ENCODE results near the gene ANAPC5. TPM values are rescaled to one million over a fixed set of nuclear protein-coding genes. Genes with fewer than 3 reads are reported as not detected.
"Not testable (repeated sequence)": the region's sequence is repeated elsewhere in the genome, so short reads cannot be mapped to it uniquely, and the experiment has no call there.

ANAPC5 gene
- total RNA-seq, 2 donors from 2014 or later = 86.5 to 87.7 TPM

DNA sequence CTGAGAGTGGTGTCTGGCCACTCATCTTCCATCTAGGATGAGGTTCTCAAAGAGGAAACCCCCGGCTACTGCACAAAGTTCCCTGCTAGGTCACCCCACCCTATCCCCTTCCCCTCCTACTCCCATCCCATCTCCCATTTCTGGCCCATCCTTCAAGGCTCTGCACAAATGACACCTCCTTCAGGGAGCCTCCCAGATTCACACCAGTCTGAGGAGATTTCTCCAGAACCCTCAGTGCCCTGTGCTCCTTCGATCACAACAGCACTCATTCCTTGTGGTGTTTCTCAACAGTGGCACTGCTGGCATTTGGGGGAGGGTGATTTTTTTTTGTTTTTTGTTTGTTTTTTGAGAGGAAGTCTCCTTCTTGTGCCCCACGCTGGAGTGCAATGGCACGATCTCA, 58.6 kb downstream of the ANAPC5 start:
- intact Hi-C loops (cut with DNase I, micrococcal nuclease) = no loop called here
- no peak for DNase-seq
- ATAC-seq = no peak

- no peak for DNase-seq
- intact Hi-C loops (cut with DNase I, micrococcal nuclease) = no loop called here
- no peak for ATAC-seq
These were observed 61.8 kb downstream of the ANAPC5 start for GRCh38 chr12:121290410-121290809.

- DNase-seq (no peak), ATAC-seq (no peak)
- intact Hi-C loops (cut with DNase I, micrococcal nuclease) = no loop called here
These were observed 62.2 kb downstream of the ANAPC5 start for GRCh38 chr12:121289962-121290361.

- ATAC-seq = no peak
- no peak for DNase-seq
- intact Hi-C loops (cut with DNase I, micrococcal nuclease) = no loop called here
These were observed 63.2 kb downstream of the ANAPC5 start for GRCh38 chr12:121288986-121289385.

DNA sequence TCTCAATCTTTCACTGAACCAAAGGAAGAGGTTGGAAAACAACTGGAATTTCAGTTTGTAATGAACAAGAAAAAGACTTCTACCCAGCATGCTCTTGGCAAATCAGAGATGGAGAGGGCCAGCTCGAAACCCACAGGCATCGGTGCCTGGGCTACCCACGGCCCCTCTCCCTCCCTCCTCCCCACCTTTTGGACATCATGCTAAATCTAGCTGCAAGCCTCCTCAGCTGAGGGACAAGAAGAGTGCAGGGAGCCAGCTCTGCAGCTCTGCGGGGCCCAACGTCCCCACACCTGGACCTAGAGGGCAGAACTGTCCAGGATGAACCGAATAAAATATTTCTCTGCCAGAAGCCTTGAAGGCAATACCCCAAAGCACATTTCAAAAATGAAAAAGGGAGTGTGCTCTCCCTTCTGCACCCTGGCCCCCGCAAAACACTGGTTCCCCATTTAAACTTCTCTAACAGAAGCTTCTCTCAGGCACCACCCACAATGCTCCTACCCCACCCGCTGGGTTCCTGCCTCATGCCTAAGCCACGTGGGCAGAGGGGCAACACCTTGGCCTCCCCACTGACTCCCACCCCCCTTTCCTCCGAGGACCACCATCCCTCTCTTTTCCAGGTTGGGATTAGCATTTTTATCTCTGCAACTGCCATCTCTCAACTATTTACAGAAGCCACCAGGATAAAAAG, 63.9 kb downstream of the ANAPC5 start:
- ATAC-seq (no peak), DNase-seq (no peak)
- intact Hi-C loops (cut with DNase I, micrococcal nuclease) = no loop called here

DNA sequence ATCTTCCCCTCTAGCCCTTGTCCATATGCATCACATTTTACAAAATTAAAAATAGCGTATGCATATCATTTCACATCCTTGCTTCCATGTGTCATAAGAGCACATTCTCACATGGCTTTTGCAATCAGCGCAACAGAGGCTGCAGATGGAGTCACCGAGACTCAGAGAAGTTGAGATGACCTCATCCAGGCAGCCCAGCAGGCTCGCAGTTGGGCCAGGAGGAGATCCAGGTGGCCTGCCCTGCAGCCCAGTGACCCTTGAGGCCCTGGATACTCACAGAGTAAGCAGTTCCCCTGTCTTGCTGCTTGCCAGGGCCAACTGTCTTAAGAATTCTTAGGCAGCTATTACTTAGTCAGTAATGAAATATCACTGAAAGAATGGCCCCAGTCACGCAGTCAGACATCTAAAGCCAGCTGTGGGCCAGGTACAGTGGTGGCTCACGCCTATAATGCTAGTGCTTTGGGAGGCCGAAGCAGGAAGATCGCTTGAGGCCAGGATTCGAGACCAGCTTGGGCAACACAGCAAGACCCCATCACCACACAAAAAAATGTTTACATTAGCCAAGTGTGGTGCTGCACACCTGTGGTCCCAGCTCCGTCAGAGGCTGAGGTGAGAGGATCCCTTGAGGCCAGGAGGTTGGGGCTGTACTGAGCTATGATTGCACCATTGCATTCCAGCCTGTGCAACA, 64.8 kb downstream of the ANAPC5 start:
- intact Hi-C loops (cut with DNase I, micrococcal nuclease) = no loop called here
- no peak for DNase-seq

DNA sequence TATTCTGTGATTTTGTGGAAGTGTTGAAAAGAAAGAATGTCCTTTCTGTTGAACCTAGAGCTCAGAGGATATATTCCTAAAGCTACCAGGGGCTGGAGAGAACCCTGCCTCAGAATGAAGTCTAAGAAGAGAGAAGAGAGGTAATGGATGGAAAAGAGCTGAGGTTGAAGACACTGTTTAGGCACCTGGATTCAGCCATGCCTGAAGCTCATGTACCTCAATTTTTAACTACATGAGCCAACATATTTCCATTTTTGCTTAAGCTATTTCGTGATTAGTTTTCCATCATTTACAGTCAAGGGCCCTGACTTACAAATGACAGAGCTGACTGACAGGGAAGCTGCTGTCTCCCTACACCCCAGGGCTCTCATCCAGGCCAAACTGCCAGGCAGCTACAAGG, 66.4 kb downstream of the ANAPC5 start:
- ATAC-seq = no peak
- no peak for DNase-seq
- intact Hi-C loops (cut with DNase I, micrococcal nuclease) = no loop called here

More for the DNA sequence above, 64.8 kb downstream of the ANAPC5 start:
- ATAC-seq = no peak

DNA sequence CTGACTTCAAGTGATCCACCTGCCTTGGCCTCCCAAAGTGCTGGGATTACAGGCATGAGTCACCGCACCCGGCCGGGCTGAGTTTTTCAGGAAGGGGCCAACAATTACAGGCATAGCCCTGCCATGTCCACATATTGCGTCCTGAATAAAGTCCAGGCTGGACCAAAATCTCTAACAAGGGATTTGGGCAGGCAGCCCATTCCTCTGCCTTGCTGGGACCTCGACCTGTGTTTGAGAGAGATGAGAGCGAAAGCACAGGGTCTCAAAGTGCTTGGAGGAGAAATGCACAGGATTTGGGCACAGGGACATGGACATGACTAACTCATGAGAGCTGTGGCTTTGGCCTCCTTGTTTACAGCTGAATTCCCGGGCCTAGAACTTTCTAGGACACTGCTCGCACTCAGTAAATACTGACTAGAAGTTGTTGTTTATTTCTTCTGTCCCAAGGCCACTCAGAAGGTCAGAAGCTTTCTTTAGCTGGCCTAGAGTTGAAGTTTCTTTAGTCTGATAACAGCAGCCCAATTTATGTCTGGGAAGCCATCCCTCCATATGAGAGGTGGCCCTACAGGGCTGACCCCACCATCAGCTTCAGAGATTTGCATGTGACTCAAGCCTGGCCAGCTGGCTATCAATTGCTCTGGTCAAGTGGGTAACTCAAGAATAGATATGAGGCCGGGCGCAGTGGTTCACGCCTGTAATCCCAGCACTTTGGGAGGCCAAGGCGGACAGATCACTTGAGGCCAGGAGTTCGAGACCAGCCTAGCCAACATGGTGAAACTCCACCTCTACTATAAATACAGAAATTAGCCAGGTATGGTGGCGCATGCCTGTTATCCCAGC, 67.4 kb downstream of the ANAPC5 start:
- intact Hi-C loops (cut with DNase I, micrococcal nuclease) = no loop called here
- DNase-seq (no peak), ATAC-seq (no peak)

- intact Hi-C loops (cut with DNase I, micrococcal nuclease) = no loop called here
- DNase-seq = no peak
- ATAC-seq = no peak
These were observed 68.4 kb downstream of the ANAPC5 start for GRCh38 chr12:121283841-121284240.

- DNase-seq (no peak), ATAC-seq (no peak)
- intact Hi-C loops (cut with DNase I, micrococcal nuclease) = no loop called here
These were observed 68.8 kb downstream of the ANAPC5 start for GRCh38 chr12:121283388-121283787.

GRCh38 chr12:121282910-121283309, 69.3 kb downstream of the ANAPC5 start:
- ATAC-seq; intact Hi-C loops (cut with DNase I, micrococcal nuclease); DNase-seq: not testable (repeated sequence)

- ATAC-seq (no peak), DNase-seq (no peak)
- intact Hi-C loops (cut with DNase I, micrococcal nuclease) = no loop called here
These were observed 70.0 kb downstream of the ANAPC5 start for GRCh38 chr12:121282072-121282742.

DNA sequence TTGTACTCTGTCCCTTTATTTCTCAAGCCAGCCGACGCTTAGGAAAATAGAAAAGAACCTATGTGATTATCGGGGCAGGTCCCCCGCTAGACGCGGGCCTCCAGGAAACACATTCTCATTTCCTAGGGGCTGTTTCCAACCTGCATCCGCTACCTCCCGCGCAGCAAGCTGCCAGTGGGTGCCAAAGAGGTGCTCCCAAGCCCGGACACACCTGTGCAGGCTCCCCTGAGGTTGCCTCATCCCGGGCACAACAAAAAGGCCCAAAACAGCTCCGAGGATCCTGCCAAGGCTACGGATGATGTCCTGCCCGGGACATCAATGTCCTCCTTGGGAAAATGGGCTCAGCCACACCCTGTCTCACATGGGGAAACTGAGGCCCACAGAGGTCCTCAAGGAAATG, 71.1 kb downstream of the ANAPC5 start:
- ATAC-seq; DNase-seq; intact Hi-C loops (cut with DNase I, micrococcal nuclease): not testable (repeated sequence)

DNA sequence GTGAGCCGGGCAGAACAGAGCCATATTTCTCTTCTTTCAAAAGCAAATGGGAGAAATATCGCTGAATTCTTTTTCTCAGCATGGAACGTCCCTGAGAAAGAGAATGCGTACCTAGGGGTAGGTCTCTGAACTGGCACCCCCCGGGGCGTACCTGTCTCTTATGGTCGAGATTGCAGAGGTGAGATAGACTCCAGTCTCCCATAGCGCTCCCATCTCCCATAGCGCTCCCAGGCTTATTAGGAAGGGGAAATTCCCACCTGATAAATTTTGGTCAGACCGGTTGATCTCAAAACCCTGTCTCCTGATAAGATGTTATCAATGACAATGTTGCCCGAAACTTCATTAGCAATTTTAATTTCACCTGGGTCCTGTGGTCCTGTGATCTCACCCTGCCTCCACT, 71.7 kb downstream of the ANAPC5 start:
- intact Hi-C loops (cut with DNase I, micrococcal nuclease); DNase-seq: not testable (repeated sequence)

DNA sequence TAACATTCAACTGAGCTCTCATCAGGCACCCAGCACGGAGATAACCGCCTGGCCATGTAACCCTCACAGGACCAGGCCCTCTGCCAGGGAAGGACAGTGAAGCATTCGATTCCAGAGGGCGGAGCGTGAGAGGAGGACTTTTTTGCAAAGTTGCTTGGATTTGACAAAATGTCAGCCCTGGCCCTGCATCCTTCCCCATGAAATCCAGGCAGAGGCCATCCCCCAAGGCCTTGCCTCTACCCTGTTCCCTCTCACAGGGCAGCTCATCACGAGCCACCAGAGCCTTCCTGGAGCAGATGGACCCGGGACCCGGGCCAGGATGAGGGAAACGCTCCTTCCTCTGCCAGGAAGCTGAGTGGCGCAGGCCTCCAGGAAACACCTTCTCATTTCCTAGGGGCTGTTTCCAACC, 72.7 kb downstream of the ANAPC5 start:
- intact Hi-C loops (cut with DNase I, micrococcal nuclease) = no loop called here
- DNase-seq = no peak
- ATAC-seq = no peak

More for the DNA sequence above, 71.7 kb downstream of the ANAPC5 start:
- not testable (repeated sequence) for ATAC-seq

DNA sequence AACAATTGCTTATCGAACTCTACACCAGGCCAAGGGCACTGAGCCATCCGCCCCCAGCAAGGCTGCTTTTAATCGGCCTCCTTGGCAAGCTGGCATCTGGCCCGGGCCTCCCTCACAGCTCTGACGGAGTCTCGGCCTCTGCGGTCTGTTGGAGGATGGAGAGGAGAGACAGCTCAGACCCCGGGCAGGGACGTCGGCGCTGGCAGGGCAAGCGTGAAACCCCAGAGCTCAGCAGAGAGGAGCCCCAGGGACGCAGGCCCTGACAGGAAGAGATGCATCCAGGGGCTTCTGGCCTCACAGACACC, 73.2 kb downstream of the ANAPC5 start:
- ATAC-seq = no peak
- intact Hi-C loops (cut with DNase I, micrococcal nuclease) = no loop called here
- DNase-seq = no peak

DNA sequence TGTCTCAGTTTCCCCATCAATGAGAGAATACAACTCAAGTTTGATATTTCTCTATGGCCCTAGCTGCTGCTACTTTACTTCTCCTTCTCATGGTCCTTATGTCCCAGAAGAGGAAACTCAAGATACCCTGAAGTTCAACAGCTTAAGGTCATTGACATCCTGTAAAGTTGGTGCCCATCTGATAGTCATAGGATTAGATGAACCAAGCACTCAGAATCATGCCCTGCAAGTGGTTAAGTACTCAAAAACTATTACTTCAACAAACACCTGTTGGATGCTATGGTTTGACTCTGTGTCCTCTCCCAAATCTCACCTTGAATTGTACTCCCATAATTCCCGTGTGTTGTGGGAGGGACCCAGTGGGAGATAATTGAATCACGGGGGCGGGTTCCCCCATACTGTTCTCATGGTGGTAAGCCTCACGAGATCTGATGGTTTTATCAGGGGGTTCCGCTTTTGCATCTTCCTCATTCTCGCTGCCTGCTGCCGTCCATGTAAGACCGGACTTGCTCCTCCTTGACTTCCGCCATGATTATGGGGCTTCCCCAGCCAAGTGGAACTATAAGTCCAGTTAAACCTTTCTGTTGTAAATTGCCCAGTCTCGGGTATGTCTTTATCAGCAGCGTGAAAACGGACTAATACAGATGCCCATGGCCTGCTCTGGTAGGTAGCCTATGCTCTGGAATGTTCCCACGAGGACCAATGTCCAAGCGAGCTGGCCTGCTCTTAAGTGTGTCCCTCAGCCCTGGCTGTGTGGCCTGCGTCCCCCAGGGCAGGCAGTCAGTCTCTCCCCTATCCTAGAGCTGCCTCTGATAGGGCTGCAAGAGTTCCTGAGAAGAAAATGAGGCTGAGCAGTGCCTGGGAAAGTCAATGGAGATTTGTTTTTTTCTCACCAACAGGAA, 73.8 kb downstream of the ANAPC5 start:
- intact Hi-C loops (cut with DNase I, micrococcal nuclease) = no loop called here
- ATAC-seq (no peak), DNase-seq (no peak)

DNA sequence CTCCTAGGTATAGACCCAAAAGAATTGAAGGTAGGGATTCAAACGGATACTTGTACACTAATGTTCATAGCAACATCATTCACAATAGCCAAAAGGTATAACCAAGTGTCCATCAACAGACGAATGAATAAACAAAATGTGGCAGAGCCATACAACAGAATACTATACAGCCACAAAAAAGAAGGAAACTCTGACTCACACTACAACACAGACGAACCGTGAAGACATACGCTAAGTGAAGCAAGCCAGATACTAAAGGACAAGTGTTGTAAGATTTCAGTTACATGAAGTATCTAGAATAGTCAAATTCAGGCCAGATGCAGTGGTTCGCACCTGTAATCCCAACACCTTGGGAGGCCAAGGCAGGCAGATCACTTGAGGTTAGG, 74.8 kb downstream of the ANAPC5 start:
- intact Hi-C loops (cut with DNase I, micrococcal nuclease) = no loop called here
- no peak for DNase-seq
- no peak for ATAC-seq

All from left colon (tissue), 2 donors.